K562 (cell line): ENCODE measurements around the gene FAM83G. TPM values are rescaled to one million over a fixed set of nuclear protein-coding genes. Genes with fewer than 3 reads are reported as not detected.

Source experiments
- ATAC-seq: fragments of 200-7000 bp; cut with Tn5 transposase; 3 replicates; pipeline ENCODE4 v1.9.1; 2020; ENCODE audit warnings: moderate library complexity
- BruUV-seq: library from RNA; stranded (reverse); fragments of 400-500 nt; replicated peaks from 2 replicates; lab custom pipeline; 2021; lab: Mats Ljungman, UMichigan
- CTCF ChIA-PET: fragments of 300-600 bp; formaldehyde crosslinking; extraction: SDS; loops from one replicate; lab custom pipeline; 2021; ENCODE audit warnings: low intra/inter-chr PET ratio; lab: Yijun Ruan, JAX
- POLR2A ChIA-PET: fragments of 300-600, 350-650 bp; sonication (Branson Sonifier 250); formaldehyde crosslinking; extraction: SDS; loops from one replicate; lab custom pipeline; 2021; ENCODE audit warnings: antibody characterized with exemption, inconsistent platforms; lab: Yijun Ruan, JAX
- DNase-seq, 4 experiments: peaks; one replicate each; pipeline versions ENCODE4 v3.0.0 to v3.0.0-alpha.2; 2011 to 2018; ENCODE audit warnings: low spot score in 3 of 4, mixed read lengths in 3 of 4; ENCODE audit errors: extremely low read depth in 1 of 4
- FAIRE-seq: peaks from 2 replicates; lab custom pipeline; 2011; peaks lifted over from hg19 to GRCh38; lab: Jason Lieb, UNC
- H2AFZ ChIP-seq: 2 replicates; pipeline ENCODE4 v1.6.0; 2011; ENCODE audit warnings: low read depth, low read length, control low read depth, inconsistent platforms
- H3K27ac ChIP-seq: fragments of 200-600 bp; 3 replicates; pipeline ENCODE4 v1.8.0; 2011; ENCODE audit warnings: low read depth, mild to moderate bottlenecking, control low read depth, inconsistent platforms, low read length, moderate library complexity, mixed read lengths; ENCODE audit errors: extremely low read depth
- H3K27me3 ChIP-seq, 2 experiments: fragments of 300-600 bp in 1 of 2; 2 replicates in 1 of 2; 3 replicates in 1 of 2; pipeline versions ENCODE4 v1.6.0 to v1.8.0; 2011; ENCODE audit warnings: inconsistent platforms in 2 of 2, low read length in 2 of 2, mild to moderate bottlenecking in 1 of 2, mixed read lengths in 1 of 2, moderate library complexity in 1 of 2; ENCODE audit not compliant: control insufficient read depth in 2 of 2, insufficient read depth in 2 of 2
- H3K36me3 ChIP-seq: fragments of 300-600 bp; 3 replicates; pipeline ENCODE4 v1.8.0; 2011; ENCODE audit warnings: mild to moderate bottlenecking, low read length, inconsistent platforms; ENCODE audit not compliant: control insufficient read depth, insufficient read depth
- H3K4me1 ChIP-seq, 2 experiments: fragments of 200-600 bp in 1 of 2; replicated peaks in 1 of 2; 2 replicates in 1 of 2; 3 replicates in 1 of 2; pipeline versions ENCODE4 v1.5.1 to v1.8.0; 2011; ENCODE audit warnings: inconsistent platforms in 2 of 2, low read length in 2 of 2, mild to moderate bottlenecking in 1 of 2, mixed read lengths in 1 of 2, moderate library complexity in 1 of 2; ENCODE audit not compliant: control insufficient read depth in 2 of 2, insufficient read depth in 2 of 2
- H3K4me2 ChIP-seq: 2 replicates; pipeline ENCODE4 v1.6.1; 2011; ENCODE audit warnings: low read length, control low read depth, inconsistent platforms, mixed read lengths; ENCODE audit not compliant: insufficient read depth
- H3K4me3 ChIP-seq: fragments of 200-600 bp; sonication (generic), shearing (Covaris generic); 2 replicates; pipeline ENCODE4 v1.5.1; 2016; ENCODE audit warnings: control low read depth, inconsistent platforms
- H3K79me2 ChIP-seq: fragments of 200-600 bp; 3 replicates; pipeline ENCODE4 v1.8.0; 2011; ENCODE audit warnings: low read length, inconsistent platforms; ENCODE audit not compliant: control insufficient read depth, insufficient read depth
- H3K9ac ChIP-seq, 2 experiments: 2 replicates each; pipeline versions ENCODE4 v1.6.0 to v1.6.1; 2011; ENCODE audit warnings: low read depth in 2 of 2, low read length in 2 of 2, control low read depth in 1 of 2, inconsistent platforms in 1 of 2, mild to moderate bottlenecking in 1 of 2, mixed read lengths in 1 of 2; ENCODE audit not compliant: insufficient read depth in 1 of 2
- H3K9me1 ChIP-seq: one replicate; pipeline ENCODE4 v1.6.0; 2011; ENCODE audit warnings: inconsistent platforms, mild to moderate bottlenecking, low read length, moderate library complexity; ENCODE audit not compliant: control insufficient read depth, insufficient read depth
- H3K9me3 ChIP-seq: replicated peaks from 2 replicates; pipeline ENCODE4 v1.5.1; 2011; ENCODE audit warnings: low read depth, low read length, inconsistent platforms; ENCODE audit not compliant: control insufficient read depth, insufficient read depth
- H4K20me1 ChIP-seq: replicated peaks from 2 replicates; pipeline ENCODE4 v1.6.1; 2011; ENCODE audit warnings: low read length, inconsistent platforms, mixed read lengths; ENCODE audit not compliant: control insufficient read depth, insufficient read depth
- CREB3L1 ChIP-seq: fragments of 450-650 bp; IDR thresholded peaks from 2 replicates; pipeline ENCODE4 v1.6.1; 2014; ENCODE audit warnings: low read depth, mild to moderate bottlenecking, moderate library complexity, borderline replicate concordance
- E2F8 ChIP-seq: fragments of 450-650 bp; IDR thresholded peaks from 2 replicates; pipeline ENCODE4 v1.7.1; 2018; ENCODE audit warnings: mild to moderate bottlenecking, low read depth; ENCODE audit not compliant: partially characterized antibody
- KAT8 ChIP-seq: fragments of 450-650 bp; IDR thresholded peaks from 2 replicates; pipeline ENCODE4 v1.6.1; 2016; ENCODE audit warnings: low read depth, mild to moderate bottlenecking
- KLF13 ChIP-seq: fragments of 450-650 bp; IDR thresholded peaks from 2 replicates; pipeline ENCODE4 v1.6.1; 2016; ENCODE audit warnings: missing genetic modification characterization, low read depth, mild to moderate bottlenecking, missing compliant biosample characterization, moderate library complexity, borderline replicate concordance
- MAX ChIP-seq: sonication (generic); formaldehyde crosslinking; IDR thresholded peaks from 2 replicates; pipeline ENCODE4 v1.9.0; 2022; ENCODE audit warnings: mild to moderate bottlenecking, missing genetic modification reagents
- RHOXF2B ChIP-seq: fragments of 250-450 bp; sonication (Bioruptor Pico); conservative IDR thresholded peaks from 2 replicates; pipeline ENCODE4 v1.5.1; 2021
- SFPQ ChIP-seq: fragments of 200-400 bp; formaldehyde crosslinking; IDR thresholded peaks from 2 replicates; pipeline ENCODE4 v1.6.1; 2017; ENCODE audit warnings: mild to moderate bottlenecking, low read depth, low read length, moderate library complexity
- TAL1 ChIP-seq: fragments of 450-650 bp; IDR thresholded peaks from 2 replicates; pipeline ENCODE4 v1.6.1; 2016; ENCODE audit warnings: mild to moderate bottlenecking
- TRIM28 ChIP-seq: fragments of 450-650 bp; IDR thresholded peaks from 2 replicates; pipeline ENCODE4 v1.6.1; 2017
- ZKSCAN3 ChIP-seq: fragments of 250-450 bp; sonication (Bioruptor Pico); IDR thresholded peaks from 2 replicates; pipeline ENCODE4 v1.4.0; 2020
- ZNF224 ChIP-seq: sonication (generic); formaldehyde crosslinking; IDR thresholded peaks from 2 replicates; pipeline ENCODE4 v1.8.0; 2022; ENCODE audit warnings: mild to moderate bottlenecking, missing genetic modification reagents
- ZNF23 ChIP-seq: fragments of 250-450 bp; sonication (Bioruptor Pico); IDR thresholded peaks from 2 replicates; pipeline ENCODE4 v1.4.0; 2020; ENCODE audit warnings: mild to moderate bottlenecking
- ZNF717 ChIP-seq: fragments of 250-450 bp; sonication (Bioruptor Pico); IDR thresholded peaks from 2 replicates; pipeline ENCODE4 v1.5.0; 2021
- WGBS: fragments of 100-300 bp; shearing (Covaris generic); methylation state at CpG from one replicate; pipeline ENCODE4 v1.1.6; 2016; ENCODE audit warnings: low coverage, mixed read lengths; ENCODE audit not compliant: insufficient coverage; ENCODE audit errors: missing lambda C conversion rate; 5-methylcytosine and 5-hydroxymethylcytosine counted together
- in situ Hi-C: fragments of 300-500 bp; cut with MboI; formaldehyde crosslinking; loops from 4 replicates; pipeline ENCODE4 v1.15.0; 2018; ENCODE audit warnings: inconsistent platforms, mixed read lengths
- intact Hi-C: fragments of 100-400 bp; cut with micrococcal nuclease; formaldehyde crosslinking; loops from 2 replicates; pipeline ENCODE4 v1.14.2; 2022
- polyA plus RNA-seq, 8 experiments: library from polyadenylated mRNA; depleted of rRNA in 4 of 8; stranded (reverse) in 5 of 8; unstranded in 3 of 8; fragments of >200 nt; fragmentation: Nextera tagmentation in 2 of 8; fragmentation: Illumina TruSeq in 1 of 8; extraction: Ambion mirVana in 2 of 8; extraction: Trizol in 1 of 8; gene quantifications; 2 replicates each; pipeline versions ENCODE4 v1.2.1 to v1.2.3, GENCODE V29; 2011 to 2014; ENCODE audit warnings: inconsistent platforms in 1 of 8, missing spikeins in 1 of 8
- total RNA-seq, 7 experiments: library from RNA; depleted of rRNA in 6 of 7; stranded (reverse); fragments of >200 nt in 6 of 7; fragmentation: Illumina TruSeq in 2 of 7; extraction: Trizol in 2 of 7; gene quantifications; 2 replicates each; pipeline versions ENCODE4 v1.2.1 to v1.2.3, GENCODE V29; 2011 to 2021; ENCODE audit warnings: low replicate concordance in 1 of 7

FAM83G gene
- total and polyA plus RNA-seq, 9 of the 15 experiments (the other 6 are each of a cell fraction or from before 2014, with no cell fraction given): 0.04 to 10.3 (median 4.5) TPM; not detected in 1

GRCh38 chr17:18986541-18987229 lies 17.9 kb downstream of the FAM83G start:
- no peak overlapping the region for H3K4me2 ChIP-seq
- ChIA-PET POLR2A (interaction anchor here (1.0 kb wide), 1 partner anchor 14 kb away, joined by 3 read pairs; no protein-coding TSS in a partner anchor), CTCF (no interaction called here)
- ATAC-seq (no peak), DNase-seq (no peak), FAIRE-seq (no peak)
- H4K20me1 ChIP-seq: peaks cover 5% of the 10 kb centered on the region; the same call in 1 of the 2 replicates
- 84% methylated on average over 10 of the region's 21 CpGs for WGBS
- in situ Hi-C loops (no loop called here), intact Hi-C loops (no loop called here)
- peaks cover 13% of the 10 kb centered on the region; the same call in 1 of the 3 replicates for H3K36me3 ChIP-seq
- no peaks in the 10 kb centered on the region for H3K27me3 ChIP-seq
- H2AFZ ChIP-seq: no peak overlapping the region
- H3K9me1 ChIP-seq: no peaks in the 10 kb centered on the region
- no TSS peak for BruUV-seq
- H3K4me3 ChIP-seq: no peak overlapping the region
- no peak overlapping the region for H3K9ac ChIP-seq
- no peaks in the 10 kb centered on the region for H3K79me2 ChIP-seq
- no peak overlapping the region for H3K27ac ChIP-seq
- H3K4me1 ChIP-seq: peaks cover 9 to 23% of the 10 kb centered on the region in 2 experiments; a peak in 4 of 5 replicates
- no peaks in the 10 kb centered on the region for H3K9me3 ChIP-seq
- TF ChIP-seq SFPQ (no peak), ZKSCAN3 (CRISPR knock-in tag) (no peak), TAL1 (no peak), E2F8 (no peak), MAX (CRISPR knock-in tag) (no peak), RHOXF2B (CRISPR knock-in tag) (no peak), CREB3L1 (no peak), TRIM28 (no peak), KLF13 (no peak), ZNF717 (CRISPR knock-in tag) (no peak), ZNF224 (CRISPR knock-in tag) (no peak), ZNF23 (no peak), KAT8 (no peak)
